Measurements from ENCODE around the gene BCAT1.

GRCh38 chr12:24922090-24922489 is 26.8 kb downstream of the BCAT1 start:
- TF ChIP-seq POLR2A (IDR thresholded peaks at IDR 0.05), result no peak
- TF ChIP-seq, protein P1, sequence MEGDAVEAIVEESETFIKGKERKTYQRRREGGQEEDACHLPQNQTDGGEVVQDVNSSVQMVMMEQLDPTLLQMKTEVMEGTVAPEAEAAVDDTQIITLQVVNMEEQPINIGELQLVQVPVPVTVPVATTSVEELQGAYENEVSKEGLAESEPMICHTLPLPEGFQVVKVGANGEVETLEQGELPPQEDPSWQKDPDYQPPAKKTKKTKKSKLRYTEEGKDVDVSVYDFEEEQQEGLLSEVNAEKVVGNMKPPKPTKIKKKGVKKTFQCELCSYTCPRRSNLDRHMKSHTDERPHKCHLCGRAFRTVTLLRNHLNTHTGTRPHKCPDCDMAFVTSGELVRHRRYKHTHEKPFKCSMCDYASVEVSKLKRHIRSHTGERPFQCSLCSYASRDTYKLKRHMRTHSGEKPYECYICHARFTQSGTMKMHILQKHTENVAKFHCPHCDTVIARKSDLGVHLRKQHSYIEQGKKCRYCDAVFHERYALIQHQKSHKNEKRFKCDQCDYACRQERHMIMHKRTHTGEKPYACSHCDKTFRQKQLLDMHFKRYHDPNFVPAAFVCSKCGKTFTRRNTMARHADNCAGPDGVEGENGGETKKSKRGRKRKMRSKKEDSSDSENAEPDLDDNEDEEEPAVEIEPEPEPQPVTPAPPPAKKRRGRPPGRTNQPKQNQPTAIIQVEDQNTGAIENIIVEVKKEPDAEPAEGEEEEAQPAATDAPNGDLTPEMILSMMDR (IDR thresholded peaks at IDR 0.05), result no peak

Data from Peyer's patch (tissue), 4 donors.